Measurements from ENCODE around the gene ZDHHC24.

Gene ZDHHC24

DNA sequence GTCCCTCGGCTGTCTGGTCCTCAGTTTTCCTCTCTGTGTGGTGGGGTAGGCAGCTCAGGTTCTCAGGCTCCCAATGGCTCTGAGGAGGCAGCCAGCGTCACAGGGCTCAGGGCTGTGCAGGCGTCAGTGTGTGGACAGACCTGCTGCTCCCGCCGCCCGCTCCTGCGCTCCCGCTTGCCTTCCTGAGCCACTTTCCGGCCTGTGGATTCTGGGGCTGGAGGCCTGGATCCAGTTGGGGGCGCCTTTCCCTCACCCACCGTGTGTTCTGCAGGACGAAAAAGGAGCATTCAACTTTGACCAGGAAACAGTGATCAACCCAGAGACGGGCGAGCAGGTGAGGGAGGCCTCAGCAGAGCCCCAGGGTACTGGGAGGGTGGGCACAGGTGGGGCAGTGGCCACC lies 50.9 kb downstream of the ZDHHC24 start:
- DNase-seq (ENCODE audit: low spot score), result no peak

DNA sequence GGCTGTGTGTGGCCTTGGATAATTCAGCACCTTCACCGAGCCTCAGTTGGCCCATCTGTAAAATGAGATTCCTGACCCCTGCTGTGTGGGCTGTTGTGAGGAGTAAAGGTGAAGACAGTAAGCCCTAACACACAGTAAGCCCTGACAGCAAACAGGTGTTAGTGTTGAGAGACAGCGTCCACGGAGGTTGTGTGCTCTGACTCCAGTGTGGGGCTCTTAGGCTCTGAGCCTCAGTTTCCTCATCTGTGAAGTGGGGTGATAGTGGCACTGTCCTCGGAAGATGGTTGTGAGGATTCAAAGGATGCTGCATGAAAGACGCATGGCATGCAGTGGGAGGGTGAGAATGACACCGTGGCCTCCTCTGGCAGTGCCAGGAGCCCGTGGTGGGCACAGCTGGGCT lies 51.4 kb downstream of the ZDHHC24 start:
- DNase-seq (ENCODE audit: low spot score), result no peak

DNA sequence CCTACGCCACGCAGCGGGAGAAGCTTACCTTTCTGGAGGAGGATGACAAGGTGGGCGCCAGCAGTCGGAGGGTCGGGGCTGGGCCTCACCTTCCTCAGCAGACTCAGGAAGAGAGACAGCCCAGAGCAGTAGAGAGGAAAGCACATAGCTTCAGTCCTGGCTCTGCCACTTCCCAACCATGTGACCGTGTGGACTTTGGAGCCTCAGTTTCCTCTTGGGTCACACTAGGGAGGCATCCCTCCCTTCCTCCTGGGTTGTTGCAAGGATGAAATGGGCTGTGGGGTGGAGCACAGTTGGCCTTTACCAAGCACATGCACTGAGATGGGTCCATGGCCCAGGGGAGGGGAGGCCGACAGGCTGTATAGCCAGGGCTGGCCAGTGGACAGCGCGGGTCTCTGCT lies 52.7 kb downstream of the ZDHHC24 start:
- DNase-seq (ENCODE audit: low spot score), result no peak

DNA sequence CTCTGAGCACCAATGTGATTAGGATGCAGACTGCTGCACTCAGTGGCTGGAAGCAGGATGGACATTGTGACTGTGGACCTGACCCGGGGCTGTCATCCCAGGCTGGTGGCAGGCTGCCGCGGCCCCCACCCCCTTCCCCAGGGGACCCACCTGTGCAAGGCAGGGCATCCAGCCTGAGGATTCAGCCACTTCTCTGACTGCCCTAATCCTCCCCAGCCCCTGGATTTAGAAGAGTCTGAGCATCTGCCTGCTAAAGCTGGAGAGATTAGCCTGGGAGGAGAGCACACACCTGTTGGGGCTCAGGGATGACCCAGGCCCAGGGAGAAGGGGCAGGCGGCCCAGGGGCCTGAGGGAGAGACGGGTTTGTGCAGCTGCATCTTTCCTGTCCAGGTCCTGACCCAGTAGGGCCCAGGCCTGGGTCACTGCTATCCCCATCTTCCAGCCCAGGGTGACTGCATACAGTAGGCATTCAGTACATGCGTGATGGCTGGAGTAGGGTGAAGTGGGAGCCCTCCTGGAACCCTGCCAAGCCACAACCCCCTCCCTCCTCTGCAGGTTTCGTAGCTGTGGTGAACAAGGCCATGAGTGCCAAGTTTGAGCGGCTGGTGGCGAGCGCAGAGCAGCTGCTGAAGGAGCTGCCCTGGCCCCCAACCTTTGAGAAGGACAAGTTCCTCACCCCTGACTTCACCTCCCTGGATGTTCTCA lies 53.5 kb downstream of the ZDHHC24 start:
- DNase-seq (ENCODE audit: low spot score), result no peak

DNA sequence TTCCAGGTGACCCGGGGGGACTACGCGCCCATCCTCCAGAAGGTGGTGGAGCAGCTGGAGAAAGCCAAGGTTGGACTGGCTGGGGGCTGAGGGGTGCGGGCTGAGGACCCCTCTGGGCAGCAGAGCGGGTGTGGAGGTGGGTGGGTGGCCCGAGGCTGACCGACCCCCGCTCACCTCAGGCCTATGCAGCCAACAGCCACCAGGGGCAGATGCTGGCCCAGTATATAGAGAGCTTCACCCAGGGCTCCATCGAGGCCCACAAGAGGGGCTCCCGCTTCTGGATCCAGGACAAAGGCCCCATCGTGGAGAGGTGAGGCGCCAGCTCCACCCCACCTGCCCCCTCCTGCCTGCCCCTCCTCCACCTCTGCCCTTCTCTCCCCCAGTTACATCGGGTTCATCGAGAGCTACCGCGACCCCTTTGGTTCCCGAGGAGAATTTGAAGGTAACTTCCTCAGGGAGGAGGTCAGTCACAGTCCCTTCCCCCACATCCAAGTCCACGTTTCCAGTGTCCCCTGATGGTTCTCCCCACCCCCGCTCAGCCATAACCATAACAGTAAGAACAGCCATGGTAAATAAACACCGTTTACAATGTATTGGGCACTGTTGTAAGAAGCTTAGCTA lies 54.4 kb downstream of the ZDHHC24 start:
- DNase-seq (ENCODE audit: low spot score), result no peak

DNA sequence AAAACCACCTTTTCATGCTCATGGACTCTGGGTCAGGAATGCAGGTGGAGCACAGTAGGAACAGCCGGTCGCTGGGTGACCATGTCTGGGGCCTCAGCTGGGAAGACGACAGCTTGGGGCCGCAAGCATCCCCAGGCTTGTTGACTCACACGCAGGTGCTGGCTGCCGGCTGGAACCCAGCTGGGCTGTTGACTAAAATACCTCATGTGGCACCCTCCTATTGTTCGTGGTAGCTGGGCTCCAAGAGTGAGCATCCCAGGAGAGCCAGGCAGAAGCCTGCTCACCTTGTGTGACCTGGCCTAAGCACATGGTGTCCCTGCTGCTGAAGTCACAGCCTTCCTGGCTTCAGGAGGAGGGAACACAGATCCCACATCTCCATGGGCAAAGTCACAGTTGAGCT lies 56.2 kb downstream of the ZDHHC24 start:
- no peak for DNase-seq (ENCODE audit: low spot score)

DNA sequence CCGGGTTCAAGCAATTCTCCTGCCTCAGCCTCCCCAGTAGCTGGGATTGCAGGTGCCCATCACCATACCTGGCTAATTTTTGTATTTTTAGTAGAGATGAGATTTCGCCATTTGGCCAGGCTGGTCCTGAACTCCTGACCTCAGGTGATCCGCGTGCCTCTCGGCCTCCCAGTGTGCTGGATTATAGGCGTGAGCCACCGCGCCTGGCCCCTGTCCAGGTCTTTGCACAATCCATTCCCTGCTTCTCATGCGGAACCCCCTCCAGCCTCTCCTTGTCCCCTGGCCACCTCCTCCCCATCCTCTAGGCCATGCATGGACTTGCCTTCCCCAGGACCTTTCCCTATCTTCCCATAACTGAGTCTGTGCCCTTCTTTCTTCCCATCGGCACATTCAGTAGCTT lies 56.9 kb downstream of the ZDHHC24 start:
- DNase-seq (ENCODE audit: low spot score), result no peak

DNA sequence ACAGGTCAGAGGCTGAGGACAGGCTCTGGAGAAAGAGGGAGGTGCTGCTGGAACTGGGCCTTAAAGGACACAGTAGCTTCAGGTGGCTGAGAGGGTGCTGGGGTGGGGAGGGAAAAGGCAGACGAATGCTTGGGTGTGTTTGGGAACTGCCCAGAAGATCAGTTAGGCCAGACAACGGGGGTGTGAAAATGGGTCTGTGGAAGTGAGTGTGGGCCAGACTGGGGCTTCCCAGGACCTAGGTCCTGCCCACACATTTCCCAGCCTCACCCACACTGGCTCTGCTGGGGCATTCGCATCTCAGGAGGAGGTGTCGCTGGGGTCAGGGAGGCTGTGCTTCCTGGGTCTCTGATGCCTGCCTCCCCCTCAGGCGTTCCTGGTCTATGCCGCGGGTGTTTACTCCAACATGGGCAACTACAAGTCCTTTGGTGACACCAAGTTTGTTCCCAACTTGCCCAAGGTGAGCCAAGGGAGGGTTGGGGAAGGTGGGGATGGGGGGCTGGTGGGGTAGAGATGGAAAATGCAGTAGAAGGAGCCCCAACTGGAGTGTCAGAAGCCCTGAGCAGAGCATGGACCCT lies 61.0 kb downstream of the ZDHHC24 start:
- no peak for DNase-seq (ENCODE audit: low spot score)

DNA sequence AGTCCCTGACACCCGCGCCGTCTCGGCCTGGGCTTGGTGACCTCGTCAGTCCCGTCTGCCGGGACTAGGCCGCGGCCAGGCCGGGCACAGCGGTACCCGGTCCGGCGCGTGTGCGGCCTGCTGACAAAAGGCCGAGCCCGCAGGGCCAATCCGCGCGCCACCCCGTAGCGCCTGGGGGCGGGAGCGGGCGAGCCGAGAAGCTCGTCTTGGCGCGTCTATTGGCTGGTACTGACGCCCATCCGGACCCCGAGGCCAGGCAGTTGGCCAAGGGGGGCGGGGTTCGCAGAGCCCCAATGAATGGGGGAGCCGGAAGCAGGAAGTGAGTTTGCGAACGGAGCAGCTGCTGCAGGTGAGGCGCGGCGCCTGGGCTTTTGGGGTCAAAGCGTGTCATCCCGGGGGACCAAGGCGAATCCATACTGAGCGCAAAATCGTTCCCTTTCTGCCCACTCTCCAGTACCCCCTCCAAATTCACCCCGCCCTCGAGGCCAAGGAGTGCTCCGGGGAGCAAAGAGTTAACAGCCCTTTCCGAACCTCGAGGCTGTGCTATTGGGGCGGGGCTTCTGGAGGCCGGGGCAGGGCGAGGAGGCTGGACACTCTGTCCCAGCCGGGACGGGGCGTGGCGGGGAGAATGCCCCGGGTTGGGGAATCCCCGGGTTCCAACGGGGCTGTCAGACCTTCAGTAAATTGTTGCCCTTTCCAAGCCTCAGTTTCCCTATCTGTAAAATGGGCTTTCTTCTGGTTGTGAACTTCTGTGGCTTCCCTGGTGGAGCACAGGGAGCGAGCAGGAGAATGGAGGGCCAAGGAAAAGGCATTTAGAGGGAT lies 65.5 kb downstream of the ZDHHC24 start, which contains the start of gene DPP3:
DPP3 (plus strand) TSS at position 318 of the 822 bp plus-strand sequence. CDS start 1,767 bp downstream, outside the sequence.
- DNase-seq (ENCODE audit: low spot score), result peak; percentile 97

DNA sequence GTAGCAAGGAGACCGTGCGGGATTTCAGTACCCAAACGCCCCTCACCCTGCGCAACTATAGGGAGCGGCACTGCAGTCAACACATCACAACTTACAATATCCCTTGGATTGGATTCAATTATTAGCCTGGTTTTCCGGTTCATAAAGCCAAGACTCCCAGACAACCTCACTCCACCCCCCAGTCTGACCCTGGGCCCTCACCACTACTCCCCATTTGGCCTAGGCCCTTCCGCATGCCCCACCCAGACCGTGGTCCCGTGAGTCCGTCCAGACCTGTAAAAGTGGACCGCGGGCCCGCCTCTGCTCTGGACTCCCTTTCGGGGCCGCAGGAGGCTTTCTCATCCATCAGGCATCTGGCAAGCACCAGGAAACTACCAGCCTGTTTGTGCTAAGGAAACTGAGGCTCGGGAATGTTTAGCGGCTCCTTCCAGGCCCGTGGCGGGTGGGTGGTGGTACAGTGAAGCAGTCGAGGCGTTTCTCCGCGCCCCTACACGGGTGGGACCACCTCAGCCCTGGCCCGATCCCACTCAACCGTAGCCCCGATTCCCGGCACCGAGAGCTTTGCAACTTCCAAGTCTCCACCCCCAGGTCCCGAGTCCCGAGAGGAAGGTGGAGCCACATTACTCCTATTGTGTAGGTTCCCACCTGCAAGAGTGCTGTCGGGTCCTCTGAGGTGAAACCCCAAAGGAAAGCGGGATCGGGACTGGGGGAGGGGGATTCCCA lies 66.3 kb downstream of the ZDHHC24 start:
- DNase-seq (ENCODE audit: low spot score), result no peak

DNA sequence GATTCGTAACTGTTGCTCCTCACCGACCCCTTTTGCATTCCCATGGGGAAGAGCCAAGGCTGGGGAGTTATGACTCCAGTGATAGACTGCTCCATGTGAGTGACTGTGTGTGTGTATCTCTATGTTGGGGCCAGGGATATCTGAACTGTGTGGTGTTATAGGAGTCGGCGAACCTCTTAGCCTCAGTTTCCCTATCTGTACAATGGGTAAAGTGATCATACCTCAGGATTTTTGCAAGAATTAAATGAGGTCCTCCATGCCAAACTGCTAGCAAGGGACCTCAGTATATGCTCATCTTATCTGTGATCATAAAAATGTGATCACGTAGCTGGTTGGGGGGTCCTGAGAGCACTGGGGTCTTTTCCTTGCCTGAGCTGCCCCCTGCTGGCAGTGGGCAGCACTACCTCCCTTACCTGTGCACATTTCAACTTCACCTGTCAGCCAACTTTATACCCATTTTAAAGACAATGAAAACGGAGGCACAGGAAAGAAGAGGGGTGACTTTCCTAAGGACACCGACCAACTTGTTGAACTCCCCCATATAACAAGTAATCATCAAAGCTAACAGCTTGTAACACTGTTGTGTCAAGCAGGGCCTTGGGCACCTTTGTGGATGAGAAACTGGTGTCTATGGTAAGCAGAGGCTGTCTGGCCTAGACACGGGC lies 67.0 kb downstream of the ZDHHC24 start:
- no peak for DNase-seq (ENCODE audit: low spot score)

DNA sequence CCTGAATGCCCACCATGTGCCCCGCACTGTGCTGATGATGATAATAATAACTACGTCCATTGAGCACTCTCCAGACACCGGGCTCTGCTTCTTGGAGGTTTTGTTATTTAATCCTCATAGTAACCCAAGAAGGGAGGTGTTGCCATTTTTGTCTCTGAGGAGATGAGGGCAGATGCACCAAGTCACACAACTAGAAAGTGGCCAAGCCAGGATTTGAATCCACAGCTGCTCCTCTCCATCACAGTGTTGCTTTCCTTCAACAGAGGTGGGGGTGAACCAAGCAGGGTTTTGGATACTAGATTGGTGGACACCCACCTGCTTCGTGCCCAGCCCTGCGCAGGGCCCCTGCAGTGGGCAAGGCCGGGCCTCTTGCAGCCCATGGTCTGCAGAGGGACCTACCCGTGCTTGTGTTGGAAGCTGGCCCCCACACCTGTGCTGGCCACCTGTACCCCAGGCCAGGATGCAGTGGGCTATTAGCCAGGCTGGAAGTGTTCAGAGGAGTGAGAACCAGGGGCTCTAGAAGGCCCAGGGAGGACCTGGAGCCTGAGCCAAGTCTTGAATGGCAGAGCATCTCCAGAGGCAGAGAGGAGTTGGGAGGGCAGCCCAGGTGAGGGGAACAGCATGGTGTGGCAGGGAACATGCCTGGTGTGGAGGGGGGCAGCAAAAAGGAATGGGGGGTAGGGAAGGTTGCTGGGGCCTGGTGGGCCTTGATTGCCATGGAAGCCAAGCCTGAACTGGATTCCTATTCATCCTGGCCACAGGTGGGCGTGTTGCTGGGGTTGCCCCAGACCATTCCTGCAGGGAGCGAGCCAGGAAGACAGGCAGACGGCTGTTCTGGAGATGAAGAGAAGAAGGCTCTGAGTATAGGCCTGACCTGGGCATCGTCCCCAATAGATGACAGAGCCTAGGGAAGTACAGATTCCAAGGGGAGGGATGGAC lies 68.3 kb downstream of the ZDHHC24 start:
- DNase-seq (ENCODE audit: low spot score), result no peak

DNA sequence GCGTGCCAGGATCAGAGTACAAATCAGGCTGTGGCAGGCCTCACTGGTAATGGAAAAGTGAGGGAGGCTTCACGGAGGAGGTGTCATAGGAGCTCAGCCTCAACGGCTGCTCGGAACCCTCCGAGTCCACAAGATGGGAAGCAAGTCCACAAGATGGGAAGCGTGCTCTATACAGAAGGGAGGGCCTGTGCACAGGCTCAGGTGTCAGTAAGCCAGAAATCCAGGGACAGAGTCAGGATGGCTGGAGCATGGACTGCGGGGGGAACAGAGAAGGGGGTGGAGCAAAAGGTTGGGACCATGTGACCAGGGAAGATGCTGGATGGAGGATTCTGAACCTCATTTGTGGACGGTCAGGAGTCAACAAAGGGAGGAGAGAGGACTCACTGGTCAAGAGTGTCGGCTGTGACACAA lies 69.0 kb downstream of the ZDHHC24 start:
- DNase-seq (ENCODE audit: low spot score), result no peak

DNA sequence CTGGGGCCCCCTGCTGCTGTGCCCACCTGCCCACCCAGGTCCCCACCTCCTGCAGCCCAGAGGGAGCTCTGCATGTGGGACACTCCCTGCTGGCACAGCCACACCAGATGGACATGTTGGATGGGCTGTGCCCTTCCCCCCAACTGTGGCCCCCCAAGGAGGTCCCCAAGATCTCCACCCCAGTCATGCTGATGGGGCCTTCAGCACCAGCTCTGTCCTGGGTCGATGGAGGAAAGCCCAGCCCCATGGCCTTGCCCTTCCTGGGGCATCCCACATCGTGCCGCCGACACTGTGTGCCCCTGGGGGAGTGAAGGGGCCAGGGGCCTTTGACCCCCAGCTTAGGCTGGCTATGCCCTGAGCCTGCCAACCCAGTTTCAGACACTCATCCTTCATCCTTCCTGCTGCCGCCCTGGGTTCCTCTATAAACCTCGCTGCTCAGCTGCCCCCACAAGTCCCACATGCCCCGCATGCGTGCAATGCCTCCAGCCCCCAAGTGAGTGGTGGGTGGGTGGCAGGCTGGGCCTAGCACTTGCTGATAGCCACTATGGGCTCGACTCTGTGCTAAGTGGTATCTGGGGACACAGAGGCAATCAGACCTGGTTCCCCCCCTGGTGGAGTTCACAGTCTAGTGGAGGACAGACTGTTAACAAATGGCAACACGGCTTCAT lies 69.5 kb downstream of the ZDHHC24 start:
- no peak for DNase-seq (ENCODE audit: low spot score)

DNA sequence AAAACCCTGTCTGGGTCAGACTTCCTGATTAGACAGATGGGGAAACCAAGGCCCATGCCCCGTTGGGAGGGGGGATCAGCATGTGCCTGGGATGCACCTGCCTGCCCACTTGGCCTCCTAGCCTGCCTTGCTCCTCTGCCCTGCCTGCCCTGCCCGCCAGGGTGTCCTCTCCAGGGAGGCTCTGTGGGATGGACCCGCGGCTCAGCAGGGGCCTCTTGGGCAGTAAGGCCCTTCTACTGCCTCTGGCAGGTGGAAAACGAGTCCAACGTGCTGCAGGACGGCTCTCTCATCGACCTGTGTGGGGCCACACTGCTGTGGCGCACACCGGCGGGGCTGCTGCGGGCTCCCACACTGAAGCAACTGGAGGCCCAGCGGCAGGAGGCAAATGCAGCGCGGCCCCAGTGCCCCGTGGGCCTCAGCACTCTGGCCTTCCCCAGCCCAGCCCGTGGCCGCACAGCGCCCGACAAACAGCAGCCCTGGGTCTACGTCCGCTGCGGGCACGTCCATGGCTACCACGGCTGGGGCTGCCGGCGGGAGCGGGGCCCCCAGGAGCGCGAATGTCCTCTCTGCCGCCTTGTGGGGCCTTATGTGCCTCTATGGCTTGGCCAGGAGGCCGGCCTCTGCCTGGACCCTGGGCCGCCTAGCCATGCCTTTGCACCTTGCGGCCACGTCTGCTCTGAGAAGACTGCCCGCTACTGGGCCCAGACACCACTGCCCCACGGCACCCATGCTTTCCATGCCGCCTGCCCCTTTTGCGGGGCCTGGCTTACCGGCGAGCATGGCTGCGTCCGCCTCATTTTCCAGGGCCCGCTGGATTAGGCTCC lies 70.3 kb downstream of the ZDHHC24 start:
- no peak for DNase-seq (ENCODE audit: low spot score)

DNA sequence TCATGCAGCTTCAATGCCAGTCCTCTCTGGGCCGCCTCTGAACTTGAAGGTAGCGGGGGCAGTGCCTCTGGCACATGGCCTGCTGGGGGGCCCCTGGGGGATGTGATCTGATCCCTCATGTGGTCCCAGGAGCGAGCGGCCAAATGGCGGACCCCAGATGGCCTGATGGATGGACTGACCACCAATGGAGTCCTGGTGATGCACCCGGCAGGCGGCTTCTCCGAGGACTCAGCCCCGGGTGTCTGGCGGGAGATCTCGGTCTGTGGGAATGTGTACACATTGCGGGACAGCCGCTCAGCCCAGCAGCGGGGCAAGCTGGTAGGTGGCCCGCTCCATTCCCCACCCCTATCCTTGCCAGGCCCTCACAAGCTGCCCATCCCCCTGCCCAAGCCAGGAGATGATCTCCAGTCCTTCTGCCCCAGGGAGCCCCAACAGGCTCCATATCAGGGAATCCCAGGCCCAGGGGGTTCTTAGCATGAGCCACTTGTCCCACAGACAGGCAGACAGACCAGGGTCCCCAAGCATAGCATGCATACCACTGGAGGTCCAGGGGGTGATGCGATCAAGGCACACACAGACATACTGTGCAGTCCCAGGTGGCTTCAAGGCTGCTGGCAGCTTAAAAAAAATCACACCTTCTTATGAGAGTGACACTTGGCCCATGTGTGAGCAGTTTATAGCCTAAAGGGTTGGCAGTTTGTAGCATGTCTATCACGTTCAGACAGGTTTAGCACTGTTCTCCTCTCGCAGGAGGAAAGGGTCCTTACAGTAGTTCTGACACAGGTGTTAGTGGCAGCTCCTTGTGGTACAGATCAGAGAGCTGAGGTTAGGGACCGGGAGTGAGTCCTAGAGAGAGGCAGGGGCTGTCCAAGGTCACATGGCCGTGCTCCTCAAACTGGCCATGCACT lies 72.0 kb downstream of the ZDHHC24 start:
- DNase-seq (ENCODE audit: low spot score), result no peak

DNA sequence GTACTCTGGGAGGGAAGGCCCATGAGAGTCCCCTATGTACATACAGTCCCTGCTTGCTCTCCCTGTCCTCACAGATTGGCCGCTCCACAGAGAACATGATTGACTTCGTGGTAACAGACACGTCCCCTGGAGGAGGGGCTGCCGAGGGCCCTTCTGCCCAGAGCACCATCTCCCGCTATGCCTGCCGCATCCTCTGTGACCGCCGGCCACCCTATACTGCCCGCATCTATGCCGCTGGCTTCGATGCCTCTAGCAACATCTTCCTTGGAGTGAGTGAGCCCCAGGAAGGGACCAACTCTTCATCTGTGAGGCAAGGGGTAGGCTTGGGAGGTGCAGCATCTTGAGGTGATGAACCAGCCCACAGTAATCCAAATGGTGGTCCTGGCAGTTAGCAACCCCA lies 72.7 kb downstream of the ZDHHC24 start:
- no peak for DNase-seq (ENCODE audit: low spot score)

DNA sequence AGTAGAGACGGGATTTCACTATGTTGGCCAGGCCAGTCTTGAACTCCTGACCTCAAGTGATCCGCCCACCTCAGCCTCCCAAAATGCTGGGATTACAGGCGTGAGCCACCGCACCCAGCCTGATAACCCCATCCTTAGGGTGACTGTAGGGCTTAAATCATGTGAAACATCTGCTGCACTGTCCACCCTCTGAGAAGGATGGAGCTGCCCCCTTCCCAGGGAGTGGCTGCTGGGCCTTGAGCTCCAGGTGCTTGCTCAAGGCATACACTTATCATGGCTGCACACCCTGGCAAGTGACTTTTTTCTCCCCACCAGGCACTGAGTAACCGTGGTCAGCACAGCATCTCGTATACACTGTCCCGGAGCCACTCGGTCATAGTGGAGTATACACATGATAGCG lies 73.8 kb downstream of the ZDHHC24 start:
- no peak for DNase-seq (ENCODE audit: low spot score)

Measured in putamen (tissue), 1 donor.